Activated naive CD4-positive, alpha-beta T cell treated with anti-CD3 and anti-CD28 coated beads, Interleukin-2, amount 50 U/mL, for 72 hours (primary cell): Measurements from ENCODE around the gene NRXN3. TPM values are rescaled to one million over a fixed set of nuclear protein-coding genes. Genes with fewer than 3 reads are reported as not detected.

ENCODE experiments used
- ATAC-seq, 2 donors: fragments of 150-1000 bp; cut with Tn5 transposase; 2 replicates each; pipeline ENCODE4 v1.10.0; 2021; ENCODE audit warnings: mild to moderate bottlenecking in 2 of 2, moderate library complexity in 2 of 2
- DNase-seq, 2 donors: peaks; one replicate each; pipeline ENCODE4 v3.0.0; 2021 to 2022; ENCODE audit warnings: low spot score in 2 of 2
- H3K27ac Mint-ChIP-seq, 2 donors: one replicate each; pipeline ENCODE4 v1.8.0; 2022; ENCODE audit warnings: mild to moderate bottlenecking in 2 of 2, mixed read lengths in 2 of 2
- H3K36me3 Mint-ChIP-seq, 2 donors: one replicate each; pipeline ENCODE4 v1.8.0; 2022; ENCODE audit warnings: mixed read lengths in 2 of 2
- H3K9me3 Mint-ChIP-seq, 2 donors: one replicate each; pipeline ENCODE4 v1.8.0; 2022; ENCODE audit warnings: mixed read lengths in 2 of 2
- total RNA-seq, 2 donors: library from RNA; stranded (reverse); gene quantifications; one replicate each; pipeline ENCODE4 v1.2.3, GENCODE V29; 2022

The NRXN3 gene
- total RNA-seq, result not detected

DNA sequence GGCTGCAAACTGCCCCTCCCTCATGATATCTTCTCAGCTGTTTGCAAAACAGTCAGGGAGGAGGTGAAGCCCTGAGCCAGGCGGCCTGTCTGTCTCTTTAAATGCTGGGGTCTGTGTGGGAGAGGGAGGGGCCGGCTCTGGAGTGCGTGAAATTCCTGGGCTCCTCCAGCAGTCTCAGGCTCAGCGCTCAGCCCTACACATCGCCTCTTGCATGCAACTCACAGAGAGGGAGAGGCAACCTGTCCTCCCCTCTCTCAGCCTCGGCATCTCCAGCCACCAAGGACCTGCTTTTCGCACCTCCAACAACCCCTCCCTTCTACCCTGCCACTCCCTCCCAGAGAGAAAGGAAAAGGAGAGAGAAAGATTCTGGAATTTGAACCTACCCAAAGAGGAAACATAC is at the start of gene NRXN3:
Gene NRXN3, plus strand, starts transcription at position 171 of the 400 bp plus-strand sequence. CDS start 72,721 bp downstream, outside the sequence.
- H3K36me3 Mint-ChIP-seq, result no peaks in the 10 kb centered on the region
- DNase-seq (no peak), ATAC-seq (no peak)
- no peak within 1 kb of the TSS for H3K27ac Mint-ChIP-seq
- H3K9me3 Mint-ChIP-seq, result no peaks in the 10 kb centered on the region

DNA sequence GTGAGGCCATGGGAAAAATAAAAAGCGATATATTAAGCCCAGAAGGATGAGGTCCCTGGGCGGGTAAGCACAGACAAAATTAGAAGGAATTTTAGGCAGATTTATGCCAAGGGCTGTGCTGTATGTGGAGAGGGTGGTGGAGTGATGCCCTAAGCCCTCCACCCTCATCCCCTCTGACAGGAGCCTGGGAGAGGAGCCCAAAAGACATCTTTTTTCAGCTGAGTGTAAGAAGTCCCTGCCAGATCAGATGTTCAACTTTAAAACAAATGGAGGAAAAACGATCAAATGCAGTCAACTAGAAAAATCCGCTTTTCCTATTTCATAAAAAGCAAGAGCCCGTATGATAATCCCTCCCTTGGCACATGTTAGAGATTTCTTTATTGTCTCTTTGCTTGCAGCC is 47.7 kb upstream of the NRXN3 start:
- ATAC-seq, result no peak
- no peaks in the 10 kb centered on the region for H3K9me3 Mint-ChIP-seq
- H3K36me3 Mint-ChIP-seq, result no peaks in the 10 kb centered on the region
- H3K27ac Mint-ChIP-seq, result no peak overlapping the region
- DNase-seq, result no peak

- ATAC-seq (no peak), DNase-seq (no peak)
- no peaks in the 10 kb centered on the region for H3K9me3 Mint-ChIP-seq
- H3K36me3 Mint-ChIP-seq, result no peaks in the 10 kb centered on the region
- no peak overlapping the region for H3K27ac Mint-ChIP-seq
These were observed 46.4 kb upstream of the NRXN3 start for GRCh38 chr14:78123650-78124253.

DNA sequence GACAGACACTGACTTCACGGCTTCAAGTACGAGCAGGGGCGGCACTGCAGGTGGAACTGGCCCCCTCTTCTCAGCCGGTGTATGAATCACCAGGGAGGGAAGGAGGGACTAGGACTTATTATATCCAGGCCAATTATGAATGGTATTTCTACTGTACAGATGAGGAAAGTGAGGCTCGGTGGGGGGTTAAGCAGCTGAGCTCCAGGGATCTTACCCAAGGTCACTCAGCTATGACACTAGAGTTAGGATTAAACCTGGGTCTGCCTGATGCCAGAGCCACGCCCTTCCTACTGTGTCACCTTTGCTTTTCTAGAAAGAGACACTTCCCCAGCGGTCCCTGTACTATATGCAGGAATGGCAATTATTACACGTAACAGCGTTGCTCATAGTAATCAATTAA is 42.2 kb upstream of the NRXN3 start:
- H3K36me3 Mint-ChIP-seq, result no peaks in the 10 kb centered on the region
- no peak for ATAC-seq
- no peak for DNase-seq
- H3K27ac Mint-ChIP-seq, result no peak overlapping the region
- no peaks in the 10 kb centered on the region for H3K9me3 Mint-ChIP-seq

DNA sequence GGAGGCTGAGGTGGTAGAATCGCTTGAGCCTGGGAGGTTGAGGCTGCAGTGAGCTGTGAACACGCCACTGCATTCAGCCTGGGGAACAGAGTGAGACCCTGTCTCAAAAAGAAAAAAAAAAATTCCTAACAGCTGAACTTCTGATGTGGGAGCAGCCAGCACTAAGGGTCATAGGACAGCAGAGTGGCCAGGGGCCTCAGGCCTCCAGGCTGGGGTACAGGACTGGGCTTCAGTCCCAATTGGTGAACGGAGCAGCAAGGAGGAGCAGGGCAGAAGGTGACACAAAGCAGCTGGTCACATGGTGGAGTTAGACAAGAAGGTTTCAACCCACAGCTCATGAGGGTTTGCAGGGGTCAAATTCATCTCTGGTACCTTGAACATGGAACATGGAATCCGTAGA is 40.8 kb upstream of the NRXN3 start:
- H3K27ac Mint-ChIP-seq, result no peak overlapping the region
- DNase-seq (no peak), ATAC-seq (no peak)
- no peaks in the 10 kb centered on the region for H3K36me3 Mint-ChIP-seq
- no peaks in the 10 kb centered on the region for H3K9me3 Mint-ChIP-seq

DNA sequence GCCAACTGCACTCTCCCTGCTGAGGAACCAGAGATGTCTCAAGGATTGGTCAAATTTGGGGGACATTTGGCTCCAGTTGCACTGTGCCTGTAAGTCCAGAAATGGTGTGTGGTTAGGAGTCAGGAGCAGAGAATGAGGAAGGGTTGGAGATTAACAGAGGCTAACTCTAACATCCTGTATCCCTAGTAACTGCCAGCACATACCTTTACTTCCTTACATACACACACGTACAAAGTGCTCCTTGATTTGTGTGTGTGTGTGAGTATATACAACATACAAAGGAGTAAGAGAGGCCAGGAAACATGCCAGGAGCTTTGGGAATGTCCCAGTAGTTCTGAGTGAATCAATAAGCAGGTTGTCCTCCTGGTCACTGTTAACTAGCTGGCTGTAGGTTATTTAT is 39.8 kb upstream of the NRXN3 start:
- Mint-ChIP-seq H3K9me3 (no peaks in the 10 kb centered on the region), H3K27ac (no peak overlapping the region), H3K36me3 (no peaks in the 10 kb centered on the region)
- DNase-seq (no peak), ATAC-seq (no peak)

GRCh38 chr14:78131201-78131600 is 39.0 kb upstream of the NRXN3 start:
- H3K36me3 Mint-ChIP-seq, result no peaks in the 10 kb centered on the region
- H3K27ac Mint-ChIP-seq, result no peak overlapping the region
- ATAC-seq, result no peak
- H3K9me3 Mint-ChIP-seq, result no peaks in the 10 kb centered on the region
- DNase-seq, result no peak

DNA sequence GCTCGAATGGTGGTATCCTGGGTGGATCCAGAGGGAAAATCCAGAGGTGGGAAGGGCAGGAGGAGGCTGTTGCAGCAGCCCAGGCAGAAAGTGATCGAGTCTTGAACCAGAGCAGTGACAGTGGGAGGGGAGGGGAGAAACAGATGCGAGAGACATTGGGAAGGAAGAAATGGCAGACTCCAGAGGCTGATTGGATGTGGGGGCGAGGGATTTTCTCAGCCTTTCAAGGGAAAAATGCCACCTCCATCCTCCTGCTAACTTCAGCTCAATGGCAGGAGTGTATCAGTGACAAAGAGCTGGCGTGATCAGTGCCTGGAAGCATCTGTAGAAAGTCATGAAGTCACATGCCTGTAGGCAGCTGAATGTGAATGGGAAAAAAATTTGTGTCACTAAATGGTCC is 38.6 kb upstream of the NRXN3 start:
- Mint-ChIP-seq H3K9me3 (no peaks in the 10 kb centered on the region), H3K27ac (no peak overlapping the region), H3K36me3 (no peaks in the 10 kb centered on the region)
- ATAC-seq (no peak), DNase-seq (no peak)

GRCh38 chr14:78135450-78135891 is 34.7 kb upstream of the NRXN3 start:
- peaks cover 0 to 4% of the 10 kb centered on the region in 2 donors for H3K9me3 Mint-ChIP-seq
- no peaks in the 10 kb centered on the region for H3K36me3 Mint-ChIP-seq
- H3K27ac Mint-ChIP-seq, result no peak overlapping the region
- no peak for DNase-seq
- peak; percentile 64 to 89 for ATAC-seq

DNA sequence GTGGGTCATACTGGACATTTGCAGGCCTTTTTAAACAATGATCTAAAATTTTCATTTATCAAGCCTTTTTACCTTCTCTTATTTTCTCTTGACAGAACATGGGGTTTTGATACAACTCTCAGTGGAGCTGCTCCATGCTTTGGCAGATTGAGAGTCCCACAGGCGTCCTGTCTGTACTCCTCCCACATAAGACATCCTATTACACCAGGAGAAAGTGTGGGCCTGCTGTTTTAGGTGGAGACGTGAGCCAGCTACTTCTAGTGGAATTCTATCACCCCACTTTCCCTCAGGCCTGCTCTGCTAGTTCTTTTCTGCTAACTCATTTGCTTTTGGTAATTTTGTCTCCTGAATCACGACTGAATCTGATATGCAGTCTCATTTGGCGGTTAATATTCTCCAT is 33.5 kb upstream of the NRXN3 start:
- DNase-seq (no peak), ATAC-seq (no peak)
- peaks cover 0 to 4% of the 10 kb centered on the region in 2 donors for H3K9me3 Mint-ChIP-seq
- H3K36me3 Mint-ChIP-seq, result no peaks in the 10 kb centered on the region
- H3K27ac Mint-ChIP-seq, result no peak overlapping the region

DNA sequence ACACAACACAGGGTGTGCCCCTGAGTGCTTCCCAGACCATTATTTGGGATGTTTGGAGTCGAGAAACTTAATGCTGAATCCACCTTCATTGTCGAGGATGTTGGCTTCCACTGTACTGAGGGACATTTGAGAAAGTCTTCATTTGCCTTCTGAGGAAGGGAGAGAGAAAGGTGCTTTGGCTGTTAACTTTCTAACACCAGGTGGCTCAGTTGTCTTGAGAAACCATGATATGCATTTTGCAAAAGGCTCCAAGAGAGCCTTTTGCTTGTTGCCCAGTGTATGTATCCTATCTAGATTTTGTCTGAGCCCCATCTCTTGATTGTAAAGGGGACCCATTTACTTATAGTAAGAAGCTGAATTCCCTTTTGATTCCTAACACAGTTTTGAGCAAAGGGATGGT is 28.6 kb upstream of the NRXN3 start:
- H3K9me3 Mint-ChIP-seq, result peaks cover 0 to 4% of the 10 kb centered on the region in 2 donors
- no peak for DNase-seq
- no peak overlapping the region for H3K27ac Mint-ChIP-seq
- ATAC-seq, result no peak
- H3K36me3 Mint-ChIP-seq, result no peaks in the 10 kb centered on the region

DNA sequence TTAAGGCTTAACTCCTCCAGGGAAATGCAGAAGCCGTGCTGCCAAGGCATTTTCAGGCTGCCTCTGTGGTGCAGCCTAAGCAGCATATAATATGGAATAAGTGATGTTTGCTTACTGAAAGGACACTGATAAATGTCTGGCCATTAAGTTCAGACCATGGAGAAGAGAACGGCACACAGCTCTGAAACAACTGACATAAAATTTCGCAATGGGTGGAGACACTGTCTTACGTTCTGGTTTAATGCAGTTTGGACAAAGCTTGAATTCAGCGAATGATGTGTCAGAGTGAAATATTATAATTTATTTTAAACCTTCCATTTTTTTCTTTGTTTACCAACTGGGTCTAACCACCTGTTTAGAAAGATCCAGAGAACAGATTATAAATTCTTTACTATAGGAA is 27.2 kb upstream of the NRXN3 start:
- no peak for ATAC-seq
- no peaks in the 10 kb centered on the region for H3K9me3 Mint-ChIP-seq
- no peak overlapping the region for H3K27ac Mint-ChIP-seq
- DNase-seq, result no peak
- H3K36me3 Mint-ChIP-seq, result no peaks in the 10 kb centered on the region

DNA sequence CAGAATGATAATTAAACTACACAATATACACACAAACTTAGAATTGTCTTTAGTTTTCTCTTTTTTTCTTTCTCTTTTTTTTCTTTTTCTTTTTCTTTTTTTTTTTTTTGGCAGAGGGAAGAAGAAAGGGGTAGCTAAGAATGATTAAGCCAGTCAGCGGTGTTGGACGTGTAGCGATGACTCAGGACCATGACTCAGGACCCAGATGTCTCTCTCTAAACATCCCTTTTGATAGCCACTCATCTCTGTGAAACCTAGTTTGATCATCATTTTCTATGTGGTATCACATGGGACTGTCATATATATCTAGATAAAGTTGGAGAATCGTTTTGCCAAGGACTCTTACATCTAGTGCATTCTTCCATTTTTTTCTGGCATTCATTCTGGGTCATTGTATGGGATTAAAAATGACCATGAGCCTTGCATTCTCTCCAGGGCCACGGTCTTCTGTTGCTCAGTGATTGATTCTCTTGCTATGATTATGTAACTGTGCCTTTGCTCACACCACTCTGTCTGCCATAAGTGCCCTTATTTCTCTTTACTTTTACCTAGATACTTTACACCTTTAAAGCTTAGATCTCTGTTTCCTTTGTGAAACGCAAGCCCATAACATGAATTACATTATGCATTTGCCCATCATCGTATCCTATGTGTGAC is 26.6 kb upstream of the NRXN3 start:
- Mint-ChIP-seq H3K9me3 (no peaks in the 10 kb centered on the region), H3K36me3 (no peaks in the 10 kb centered on the region), H3K27ac (no peak overlapping the region)
- ATAC-seq, result peak in 1 of 2 donors; percentile 91
- DNase-seq, result no peak

DNA sequence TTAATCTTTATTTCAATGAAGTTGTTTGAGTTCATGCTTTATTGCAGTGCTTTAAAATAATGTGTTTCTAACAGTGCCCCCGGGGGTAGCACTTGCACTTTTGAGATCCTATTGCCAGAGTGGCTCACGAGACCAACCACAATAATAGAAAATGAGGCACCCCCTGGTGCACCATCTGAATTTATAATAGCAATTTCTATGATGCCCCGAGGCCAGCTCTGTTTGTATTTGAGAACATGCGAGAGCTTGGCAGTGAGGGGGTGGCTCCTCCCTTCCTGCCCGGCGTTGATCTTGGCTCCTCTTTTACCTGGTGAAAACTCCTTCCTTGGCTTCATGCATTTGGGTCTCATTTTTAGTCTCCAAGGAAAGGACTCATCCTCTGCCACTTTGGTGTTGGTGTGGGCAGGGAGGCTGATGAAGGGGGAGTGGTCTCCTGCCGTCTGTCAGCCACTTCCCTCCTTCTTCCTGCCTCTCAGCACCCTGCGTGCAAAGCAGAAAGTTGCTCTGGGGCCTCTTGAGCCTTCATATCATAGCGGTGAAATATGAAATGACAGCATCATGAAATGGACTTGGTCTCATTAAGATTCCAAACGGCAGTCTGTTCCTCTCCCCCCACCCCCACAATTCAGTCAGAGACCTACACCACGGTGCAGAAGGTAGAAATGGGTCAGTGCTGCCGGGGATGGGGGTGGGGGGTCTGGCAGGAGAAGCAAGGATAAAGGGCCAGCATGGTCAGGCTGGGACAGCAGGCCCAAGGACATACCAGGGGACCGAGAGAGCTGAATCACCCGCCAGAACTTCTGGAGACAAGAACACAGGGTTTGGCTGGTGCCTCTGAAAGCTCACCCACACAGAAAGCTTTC is 17.7 kb upstream of the NRXN3 start:
- Mint-ChIP-seq H3K36me3 (no peaks in the 10 kb centered on the region), H3K9me3 (no peaks in the 10 kb centered on the region), H3K27ac (no peak overlapping the region)
- ATAC-seq (no peak), DNase-seq (no peak)

DNA sequence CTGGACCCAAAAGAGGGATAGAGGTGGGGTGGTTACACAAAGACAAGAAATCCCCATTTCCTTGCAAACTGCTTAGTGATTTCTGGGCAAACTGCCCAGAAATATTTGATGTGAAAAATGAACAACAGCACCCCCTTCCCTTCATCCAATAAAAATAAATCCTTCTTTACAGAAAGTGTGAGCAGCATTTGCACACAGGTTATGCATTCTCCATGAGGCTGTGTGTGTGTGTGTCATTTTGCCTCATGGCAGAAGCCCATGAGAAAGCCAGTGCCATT is 17.2 kb upstream of the NRXN3 start:
- DNase-seq (no peak), ATAC-seq (no peak)
- no peak overlapping the region for H3K27ac Mint-ChIP-seq
- H3K9me3 Mint-ChIP-seq, result no peaks in the 10 kb centered on the region
- no peaks in the 10 kb centered on the region for H3K36me3 Mint-ChIP-seq

GRCh38 chr14:78154827-78155226 is 15.3 kb upstream of the NRXN3 start:
- no peak overlapping the region for H3K27ac Mint-ChIP-seq
- no peaks in the 10 kb centered on the region for H3K9me3 Mint-ChIP-seq
- no peaks in the 10 kb centered on the region for H3K36me3 Mint-ChIP-seq
- ATAC-seq (no peak), DNase-seq (no peak)

GRCh38 chr14:78156196-78156595 is 14.0 kb upstream of the NRXN3 start:
- ATAC-seq (no peak), DNase-seq (no peak)
- H3K27ac Mint-ChIP-seq, result no peak overlapping the region
- H3K36me3 Mint-ChIP-seq, result no peaks in the 10 kb centered on the region
- H3K9me3 Mint-ChIP-seq, result no peaks in the 10 kb centered on the region
